ENCODE results near the gene ZMYND15.

The ZMYND15 gene

DNA sequence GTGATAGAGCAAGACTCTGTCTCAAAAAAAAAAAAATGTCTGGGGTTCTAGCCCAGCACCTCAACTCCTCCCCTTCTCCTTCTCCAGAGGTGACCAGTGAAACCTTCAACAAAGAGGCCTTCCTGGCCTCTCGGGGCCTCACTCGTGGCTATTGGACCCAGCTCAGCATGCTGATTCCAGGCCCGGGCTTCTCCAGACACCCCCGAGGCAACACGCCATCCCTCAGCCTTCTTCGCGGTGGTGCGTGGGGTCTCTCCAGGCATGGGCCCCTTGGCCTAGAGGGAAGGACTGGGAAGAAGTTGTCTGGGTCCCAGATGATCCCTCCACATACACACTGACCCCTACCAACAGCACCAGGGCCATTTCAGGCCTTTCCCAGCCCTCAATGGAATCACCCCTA is 3.6 kb downstream of the ZMYND15 start:
- no peak for DNase-seq

DNA sequence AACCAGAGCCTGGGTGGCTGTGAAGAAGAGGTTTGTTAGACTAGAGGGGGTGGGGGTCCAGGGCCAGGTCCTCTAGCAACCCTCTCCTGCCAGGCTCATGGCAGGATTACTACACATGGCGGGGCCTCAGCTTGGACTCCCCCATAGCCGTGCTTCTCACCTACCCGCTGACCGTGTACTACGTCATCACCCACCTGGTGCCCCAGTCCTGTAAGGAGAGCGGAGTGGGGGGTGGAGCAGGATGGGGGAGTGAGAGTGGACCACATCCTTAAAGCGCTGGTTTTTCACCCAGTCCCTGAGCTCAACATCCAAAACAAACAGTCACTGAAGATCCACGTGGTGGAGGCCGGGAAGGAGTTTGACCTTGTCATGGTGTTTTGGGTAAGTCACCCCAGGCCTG is 4.3 kb downstream of the ZMYND15 start:
- no peak for DNase-seq

DNA sequence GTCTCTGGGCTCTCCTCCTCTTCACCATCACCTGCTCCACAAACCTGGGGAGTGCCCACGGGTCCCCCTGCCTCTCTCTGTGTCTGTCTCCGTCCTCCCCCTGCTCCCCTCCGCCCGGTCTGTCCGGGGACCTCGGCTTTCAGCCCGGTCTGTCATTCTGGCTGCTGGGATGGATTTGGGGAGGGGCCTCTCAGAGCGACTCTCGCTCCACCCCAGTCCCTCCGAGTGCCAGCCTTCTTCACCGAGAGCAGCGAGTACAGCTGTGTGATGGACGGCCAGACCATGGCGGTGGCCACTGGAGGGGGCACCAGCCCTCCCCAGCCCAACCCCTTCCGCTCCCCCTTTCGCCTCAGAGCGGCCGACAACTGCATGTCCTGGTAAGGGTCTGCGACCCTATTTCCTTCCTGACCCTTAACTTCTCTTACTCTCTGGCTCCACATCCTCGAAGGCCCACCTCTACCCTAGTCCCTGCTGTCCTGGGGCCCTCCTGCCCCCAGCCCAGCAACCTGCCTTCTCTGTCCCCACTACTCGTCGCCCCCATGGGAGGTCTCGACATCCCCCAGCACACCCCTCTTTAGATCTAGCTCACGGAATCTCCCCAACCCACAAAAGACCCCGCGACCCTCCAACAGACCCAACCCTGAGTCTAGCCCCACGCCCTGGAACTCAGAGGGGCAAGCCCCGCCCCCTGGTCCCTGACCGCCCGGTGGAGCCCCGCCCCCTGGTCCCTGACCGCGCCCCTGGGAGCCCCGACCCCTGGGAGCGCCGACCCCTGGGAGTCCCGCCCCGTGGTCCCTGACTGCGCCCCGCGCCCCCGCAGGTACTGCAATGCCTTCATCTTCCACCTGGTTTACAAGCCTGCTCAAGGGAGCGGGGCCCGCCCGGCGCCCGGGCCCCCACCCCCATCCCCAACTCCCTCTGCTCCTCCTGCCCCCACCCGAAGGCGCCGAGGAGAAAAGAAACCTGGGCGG is 5.7 kb downstream of the ZMYND15 start:
- DNase-seq, result no peak

DNA sequence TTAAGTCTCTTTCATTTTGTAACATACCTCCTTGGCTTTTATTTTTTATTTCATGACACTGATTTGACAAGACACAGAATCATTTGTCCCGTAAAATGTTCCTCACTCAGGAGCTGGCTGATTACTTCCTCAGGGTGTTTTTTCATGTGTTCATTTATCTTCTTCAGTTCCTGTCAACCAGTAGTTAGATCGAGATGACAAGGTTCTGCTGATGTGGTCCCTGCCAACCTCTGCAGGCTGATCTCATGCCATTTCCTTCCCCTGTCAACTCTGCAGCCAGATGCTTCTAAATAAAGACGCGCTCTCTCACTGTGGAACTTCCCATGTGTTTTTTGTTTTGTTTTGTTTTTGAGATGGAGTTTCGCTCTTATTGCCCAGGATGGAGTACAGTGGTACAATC is 8.2 kb downstream of the ZMYND15 start:
- DNase-seq, result no peak

DNA sequence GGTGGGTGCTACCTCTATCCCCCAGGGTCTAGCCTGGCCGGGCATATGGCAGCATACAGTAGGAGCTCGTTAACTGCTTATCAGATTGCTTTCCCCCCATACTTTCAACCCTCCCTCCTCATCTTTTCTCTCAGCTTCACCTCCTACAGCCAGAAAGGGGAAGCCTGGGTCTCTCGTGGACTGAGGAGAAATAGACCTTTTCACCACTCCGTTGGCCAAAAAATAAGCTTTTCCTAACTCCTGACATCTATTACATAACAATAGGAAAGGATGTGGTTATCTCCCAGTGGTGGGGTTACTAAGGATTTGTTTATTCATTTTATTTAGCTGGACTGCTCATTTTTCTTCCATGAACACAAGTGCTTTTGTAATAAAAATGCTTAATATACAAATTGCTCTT is 9.1 kb downstream of the ZMYND15 start:
- no peak for DNase-seq

DNA sequence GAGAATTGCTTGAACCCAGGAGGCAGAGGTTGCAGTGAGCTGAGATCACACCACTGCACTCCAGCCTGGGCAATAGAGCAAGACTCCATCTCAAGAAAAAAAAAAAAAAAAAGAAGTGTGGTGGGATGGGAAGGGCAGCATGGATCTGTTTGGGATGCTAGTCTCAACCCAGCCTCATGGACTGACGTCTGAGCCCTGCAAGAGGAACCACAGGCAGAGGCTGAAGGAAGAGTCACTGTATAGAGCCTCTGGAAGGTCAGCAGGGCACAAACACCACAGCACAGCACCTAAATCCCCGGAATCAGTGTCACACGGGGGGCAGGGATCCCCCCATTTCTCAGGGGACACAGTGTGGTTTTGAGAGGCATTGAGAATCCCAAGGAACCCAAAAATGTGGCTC is 11.0 kb downstream of the ZMYND15 start:
- DNase-seq, result no peak

DNA sequence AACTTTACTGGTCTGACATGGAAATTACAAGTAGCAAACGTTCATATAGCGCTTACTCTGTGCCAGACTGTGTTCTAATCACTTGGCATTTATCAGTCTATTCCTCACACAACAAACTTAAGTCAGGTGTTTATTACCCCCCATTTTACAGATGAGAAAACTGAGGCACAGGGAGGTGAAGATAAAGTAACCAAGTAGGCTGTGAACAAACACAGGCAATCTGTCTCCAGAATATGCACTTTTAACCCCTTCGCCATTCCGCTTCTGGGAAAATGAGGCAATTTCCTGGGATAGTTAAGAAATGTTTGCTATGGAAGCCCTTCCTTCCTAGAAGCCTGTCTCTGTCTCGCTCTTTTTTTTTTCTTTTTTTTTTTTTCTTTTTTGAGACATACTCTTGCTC is 12.3 kb downstream of the ZMYND15 start:
- no peak for DNase-seq

DNA sequence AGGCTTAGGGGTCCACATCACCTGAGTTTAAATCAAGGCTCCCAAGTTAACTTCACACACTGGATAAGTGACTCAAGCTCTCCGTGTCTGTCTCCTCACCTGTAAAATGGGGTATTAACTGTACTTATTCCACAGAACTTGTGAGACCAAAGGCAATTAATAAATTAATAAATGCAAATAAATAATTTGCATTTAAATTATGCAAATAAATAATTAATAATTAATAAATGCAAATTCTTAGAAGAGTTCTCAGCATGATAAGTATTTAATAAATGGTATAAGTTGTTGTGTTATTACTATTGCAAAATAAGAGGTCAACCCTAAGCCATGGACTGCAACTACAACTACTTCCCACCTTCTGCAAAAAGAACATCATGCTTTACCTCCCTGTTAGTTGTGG is 13.8 kb downstream of the ZMYND15 start:
- DNase-seq, result no peak

DNA sequence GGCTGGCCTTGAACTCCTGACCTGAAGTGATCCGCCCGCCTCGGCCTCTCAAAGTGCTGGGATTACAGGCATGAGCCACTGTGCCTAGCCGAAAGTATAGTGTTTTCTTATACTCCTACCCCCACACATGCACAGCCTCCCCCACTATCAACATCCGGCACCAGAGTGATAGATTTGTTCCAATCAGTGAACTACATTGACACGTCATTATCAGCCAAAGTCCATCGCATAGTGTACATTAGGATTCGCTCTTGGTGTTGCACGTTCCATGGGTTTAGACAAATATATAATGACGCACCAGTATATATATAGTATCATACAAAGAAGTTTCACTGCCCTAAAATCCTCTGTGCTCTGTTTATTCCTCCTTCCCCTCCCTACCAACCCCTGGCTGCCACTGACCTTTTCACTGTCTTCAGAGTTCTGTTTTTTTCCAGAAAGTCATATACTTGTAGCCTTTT is 20.2 kb downstream of the ZMYND15 start:
- no peak for DNase-seq

DNA sequence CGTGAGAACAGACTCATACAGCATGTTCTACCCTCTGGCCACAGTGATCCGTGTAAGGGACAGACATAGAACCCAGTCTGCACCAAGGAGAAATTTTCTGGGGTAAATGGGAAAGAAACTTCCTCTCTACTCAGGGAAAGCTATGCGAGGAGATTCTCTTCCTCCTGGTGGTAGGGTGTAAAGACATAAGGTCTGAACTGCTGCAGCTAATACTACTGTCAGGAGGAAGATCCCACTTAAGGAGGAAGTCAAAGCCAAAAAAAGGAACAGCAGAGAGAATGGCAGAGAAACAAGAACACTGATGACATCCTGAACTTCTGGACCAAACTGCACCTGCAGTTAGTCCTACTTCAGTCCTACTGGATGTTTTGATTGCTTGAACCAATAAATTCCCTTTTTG is 25.0 kb downstream of the ZMYND15 start:
- DNase-seq, result no peak

DNA sequence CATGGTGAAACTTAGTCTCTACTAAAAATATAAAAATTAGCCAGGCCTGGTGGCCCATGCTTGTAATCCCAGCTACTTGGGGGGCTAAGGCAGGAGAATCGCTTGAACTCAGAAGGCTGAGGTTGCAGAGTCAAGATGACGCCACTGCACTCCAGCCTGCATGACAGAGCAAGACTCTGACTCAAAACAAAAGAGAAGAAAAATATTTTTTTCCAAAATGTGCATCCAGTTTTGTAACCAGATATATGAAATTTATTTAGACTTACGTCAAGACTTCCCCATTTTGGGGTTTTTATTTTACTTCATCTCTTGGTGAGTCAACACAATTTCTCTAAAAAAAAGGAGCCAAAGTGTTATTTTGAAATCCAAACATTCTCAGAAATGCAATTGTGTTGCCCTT is 26.6 kb downstream of the ZMYND15 start:
- no peak for DNase-seq

DNA sequence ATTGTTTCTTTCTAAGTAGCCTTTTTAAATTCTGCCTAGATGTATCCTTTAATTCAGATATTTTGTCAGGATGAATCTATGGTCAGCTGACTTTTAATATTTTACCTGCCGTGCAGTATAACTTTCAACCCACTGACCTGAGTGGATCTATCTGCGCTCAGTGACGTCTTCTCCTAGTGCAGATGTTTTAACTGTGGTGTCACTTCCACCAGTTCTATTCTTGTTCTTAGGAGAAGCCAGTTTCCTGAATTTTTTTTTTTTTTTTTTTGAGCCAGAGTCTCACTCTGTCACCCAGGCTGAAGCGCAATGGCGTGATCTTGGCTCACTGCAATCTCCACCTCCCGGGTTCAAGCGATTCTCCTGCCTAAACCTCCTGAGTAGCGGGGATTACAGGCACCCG is 27.1 kb downstream of the ZMYND15 start:
- DNase-seq, result no peak

DNA sequence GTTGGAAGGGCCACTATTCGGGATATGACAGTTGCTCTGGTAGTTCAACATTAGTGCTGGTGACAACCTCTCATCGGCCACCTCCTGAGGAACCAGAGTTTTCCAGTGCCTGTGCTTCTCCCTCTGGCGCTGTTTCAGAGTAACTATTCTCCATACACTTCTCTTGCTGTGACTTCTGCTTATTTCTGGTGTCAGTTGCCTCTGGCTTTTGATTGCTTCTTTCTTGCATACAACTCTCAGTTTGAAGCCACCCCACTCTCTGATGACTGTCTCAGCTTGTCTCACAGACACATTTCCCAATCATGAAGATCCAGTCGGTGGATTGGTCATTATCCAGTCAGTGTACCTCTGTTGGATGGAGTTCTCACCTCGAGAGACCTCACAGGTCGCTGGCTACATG is 28.7 kb downstream of the ZMYND15 start:
- no peak for DNase-seq

DNA sequence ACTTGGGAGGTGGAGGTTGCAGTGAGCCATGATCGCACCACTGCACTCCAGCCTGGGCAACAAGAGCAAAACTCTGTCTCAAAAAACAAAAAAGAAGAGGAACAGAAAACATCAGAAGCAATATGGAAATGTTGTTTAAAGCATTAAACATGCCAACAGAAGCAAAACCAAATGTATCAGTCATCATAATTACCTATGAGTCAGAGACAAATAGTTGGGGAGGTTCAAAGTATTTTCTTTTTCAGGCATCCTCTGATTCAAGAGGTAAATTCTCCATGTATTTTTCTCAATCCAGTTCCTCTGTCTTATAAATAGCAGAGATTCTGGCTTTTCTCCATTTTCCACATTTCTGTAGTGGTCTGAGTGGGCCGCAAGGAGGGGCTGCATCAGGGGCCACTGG is 30.0 kb downstream of the ZMYND15 start:
- DNase-seq, result no peak

DNA sequence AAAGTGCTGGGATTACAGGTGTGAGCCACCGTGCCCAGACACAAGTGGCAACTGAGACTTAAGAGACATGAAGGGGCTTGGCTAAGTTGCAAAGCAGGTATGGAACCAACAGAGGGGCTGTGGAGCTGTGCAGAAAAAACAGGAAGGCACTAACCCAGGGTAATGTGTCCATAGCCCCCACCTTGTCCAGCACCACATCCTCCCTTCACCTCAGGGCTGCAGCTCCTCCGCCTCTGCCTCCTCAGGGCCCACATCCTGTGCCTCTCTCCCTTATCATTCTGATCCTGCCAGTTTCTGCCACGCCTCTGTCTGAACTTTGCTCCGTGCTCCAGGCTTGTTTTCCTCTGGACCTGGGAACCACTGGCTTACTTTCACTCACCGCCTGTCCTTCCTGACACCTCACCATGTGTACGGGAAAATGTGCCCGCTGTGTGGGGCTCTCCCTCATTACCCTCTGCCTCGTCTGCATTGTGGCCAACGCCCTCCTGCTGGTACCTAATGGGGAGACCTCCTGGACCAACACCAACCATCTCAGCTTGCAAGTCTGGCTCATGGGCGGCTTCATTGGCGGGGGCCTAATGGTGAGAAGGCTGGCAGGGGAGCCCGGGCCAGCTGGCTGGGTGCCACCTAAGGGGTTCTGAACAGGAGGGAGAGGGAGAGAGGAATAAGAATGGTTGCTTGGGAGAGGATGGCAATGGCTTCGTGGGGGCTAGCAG is 32.0 kb downstream of the ZMYND15 start, which contains the start of gene TM4SF5:
TM4SF5 (plus strand) TSS at position 368 of the 716 bp plus-strand sequence; CDS start at position 405, 37 bp downstream.
- DNase-seq, result no peak

DNA sequence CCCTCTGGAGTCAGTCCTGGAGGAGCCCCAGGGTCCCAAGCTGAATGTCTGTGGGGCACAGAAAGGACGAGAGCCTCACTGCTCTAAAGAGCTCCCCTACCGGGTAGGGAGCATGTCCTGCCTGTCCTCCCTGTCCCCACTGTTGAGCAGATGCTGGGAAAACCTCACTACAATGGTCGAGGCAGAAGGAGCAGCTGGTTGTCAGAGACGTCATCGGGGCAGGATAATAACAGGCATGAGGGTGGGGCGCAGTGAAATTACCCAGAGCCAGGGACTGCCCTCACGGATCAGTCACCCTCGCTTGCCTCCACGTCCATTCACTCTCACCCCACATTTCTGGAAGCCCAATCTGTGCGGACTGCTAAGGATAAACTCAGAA is 32.6 kb downstream of the ZMYND15 start:
- DNase-seq, result no peak

DNA sequence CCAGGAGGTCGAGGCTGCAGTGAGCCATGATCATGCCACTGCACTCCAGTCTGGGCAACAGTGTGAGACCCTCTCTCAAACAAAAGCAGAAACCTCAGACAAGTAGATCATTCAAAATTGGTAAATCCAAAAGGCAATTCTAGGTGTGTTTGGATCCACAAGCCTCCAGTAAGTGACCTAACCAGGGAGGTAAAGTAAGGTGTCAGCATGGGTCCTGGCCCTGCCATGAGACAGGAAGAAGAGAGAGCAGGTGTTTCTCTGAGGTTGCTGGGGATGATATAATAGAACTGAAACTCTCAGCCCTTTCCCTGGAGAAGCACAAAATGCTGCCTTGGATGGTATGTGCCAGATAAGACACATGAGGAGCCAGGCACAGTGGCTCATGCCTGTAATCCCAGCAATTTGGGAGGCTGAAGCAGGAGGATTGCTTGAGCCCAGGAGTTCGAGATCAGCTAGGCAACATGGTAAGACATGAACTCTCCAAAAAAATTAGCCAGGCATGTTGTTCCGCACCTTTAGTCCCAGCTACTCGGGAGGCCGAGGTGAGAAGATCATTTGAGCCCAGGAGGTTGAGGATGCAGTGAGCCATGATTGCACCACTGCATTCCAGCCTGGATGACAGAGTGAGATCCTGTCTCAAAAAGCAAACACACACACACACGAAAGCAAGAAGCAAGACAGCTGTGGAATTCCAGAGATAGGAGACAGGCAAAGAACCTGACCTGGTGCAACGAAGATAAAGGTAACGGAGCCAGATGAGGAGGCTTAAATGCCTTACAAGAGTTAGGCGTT is 38.5 kb downstream of the ZMYND15 start:
- no peak for DNase-seq

DNA sequence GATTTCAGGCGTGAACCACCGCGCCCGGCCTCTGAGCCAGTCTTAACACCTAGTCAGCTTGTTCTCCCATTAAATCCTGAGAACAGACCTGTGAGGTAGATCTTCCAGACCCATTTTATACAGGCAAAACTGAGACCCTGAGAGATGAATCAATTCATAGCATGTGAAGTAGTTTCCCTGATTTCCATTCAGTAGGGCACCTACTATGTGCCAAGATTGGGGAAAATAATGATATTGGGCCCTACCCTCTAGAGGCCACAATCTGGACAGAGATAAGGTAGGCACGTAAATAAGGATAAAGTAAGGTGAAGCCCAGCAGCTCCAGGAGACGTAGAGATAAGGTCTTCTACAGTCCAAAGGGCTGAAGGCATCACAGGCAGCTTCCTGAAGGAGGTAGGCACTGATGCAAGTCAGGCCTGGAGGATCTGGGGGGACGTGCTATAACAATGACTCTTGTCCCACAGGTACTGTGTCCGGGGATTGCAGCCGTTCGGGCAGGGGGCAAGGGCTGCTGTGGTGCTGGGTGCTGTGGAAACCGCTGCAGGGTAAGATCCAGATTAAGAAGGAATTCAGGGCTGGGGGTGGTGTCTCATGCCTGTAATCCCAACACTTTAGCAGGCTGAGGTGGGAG is 40.8 kb downstream of the ZMYND15 start:
- DNase-seq, result no peak

DNA sequence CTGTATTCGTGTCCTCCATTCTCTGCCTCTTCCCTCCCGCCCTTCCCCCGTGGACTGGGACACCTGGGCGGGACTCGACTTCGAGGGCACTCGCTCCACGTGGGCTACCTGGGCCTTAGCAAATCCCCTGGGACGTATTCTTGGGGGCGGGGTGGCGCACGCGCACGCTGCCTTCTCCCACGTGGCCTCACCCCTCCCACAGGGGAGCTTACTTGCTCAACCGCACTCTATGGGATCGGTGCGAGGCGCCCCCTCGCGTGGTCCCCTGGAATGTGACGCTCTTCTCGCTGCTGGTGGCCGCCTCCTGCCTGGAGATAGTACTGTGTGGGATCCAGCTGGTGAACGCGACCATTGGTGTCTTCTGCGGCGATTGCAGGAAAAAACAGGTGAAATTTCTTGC is 43.0 kb downstream of the ZMYND15 start:
- no peak for DNase-seq

DNA sequence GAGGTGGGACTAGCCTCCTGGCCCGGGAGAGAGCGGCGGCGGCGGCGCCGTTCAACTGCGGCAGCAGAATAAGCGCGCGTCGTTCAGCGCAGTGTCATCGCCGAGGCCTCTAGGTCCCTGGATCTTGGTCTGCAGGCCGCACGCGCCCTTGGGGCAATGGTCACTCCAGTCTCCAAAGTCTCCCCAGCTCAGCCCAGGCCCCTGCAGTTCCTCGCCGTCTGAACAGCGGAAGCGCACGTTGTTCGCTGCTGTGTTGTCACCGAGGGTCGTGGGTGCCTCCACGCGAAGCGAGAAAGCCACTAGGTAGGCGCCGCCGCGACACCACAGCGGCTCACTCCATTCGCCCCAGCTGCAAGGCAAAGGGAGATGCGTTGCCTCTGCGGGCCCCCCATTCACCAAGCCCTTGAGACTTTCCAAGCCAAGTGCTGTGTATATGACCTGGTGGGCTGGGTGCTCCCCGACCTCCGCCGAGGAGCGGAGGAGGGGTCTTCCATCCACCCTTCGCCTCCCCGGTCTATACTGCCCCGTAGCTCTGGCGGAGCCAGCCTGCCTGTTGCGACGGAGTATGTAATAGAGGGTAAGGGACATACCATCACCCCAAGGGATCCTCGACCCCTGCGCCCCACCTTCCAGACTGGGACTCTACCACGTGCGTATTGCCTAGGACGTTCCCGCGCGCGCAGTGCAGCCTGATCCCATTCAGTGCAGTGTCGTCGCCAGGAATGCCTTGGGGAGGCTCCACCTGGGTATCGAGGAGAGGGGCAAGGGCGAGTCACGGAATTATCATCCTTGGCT is 45.9 kb downstream of the ZMYND15 start:
- no peak for DNase-seq

DNA sequence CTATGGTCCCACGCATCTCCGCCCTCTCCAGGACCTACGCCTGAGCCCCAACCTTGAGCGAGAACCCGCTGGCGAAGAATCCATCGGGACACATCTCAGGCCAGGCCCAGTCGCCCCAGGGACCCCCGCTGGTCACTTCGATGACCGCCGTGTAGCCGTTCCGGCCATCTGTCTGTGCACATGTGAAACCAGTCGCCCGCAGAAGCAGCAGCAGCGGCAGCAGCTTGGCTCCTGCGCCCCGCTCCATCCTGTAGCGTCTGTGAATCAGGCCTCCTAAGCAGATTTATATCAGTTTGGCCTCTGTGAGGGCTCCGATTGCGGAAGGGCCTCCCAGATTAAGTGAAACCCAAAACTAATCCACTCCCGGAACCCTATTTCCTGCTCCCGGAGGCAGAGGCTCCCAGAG is 46.5 kb downstream of the ZMYND15 start, which contains the start of gene VMO1:
VMO1 (minus strand) TSS at position 259 of the 406 bp plus-strand sequence; CDS start at position 247, 12 bp downstream.
- DNase-seq, result no peak

DNA sequence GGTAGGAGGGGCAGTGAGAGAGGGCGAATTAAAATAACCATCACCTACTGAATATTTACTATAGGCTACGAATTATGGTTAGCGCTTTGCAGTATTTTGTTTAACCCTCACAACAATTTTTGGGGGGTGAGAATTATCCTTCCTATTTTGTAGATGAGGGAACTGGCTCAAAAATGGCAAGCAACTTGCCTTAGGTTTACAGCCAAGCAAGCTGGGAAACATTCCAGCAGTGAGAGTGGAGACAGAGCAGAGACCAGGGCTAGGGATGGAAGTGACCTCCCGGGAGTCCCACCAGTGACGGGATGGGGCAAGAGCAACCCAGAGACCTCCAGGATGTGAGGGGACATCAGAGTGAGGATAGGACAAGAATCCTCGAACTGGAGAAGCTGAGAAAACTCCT is 46.9 kb downstream of the ZMYND15 start:
- DNase-seq, result no peak

All from T-helper 9 cell (primary cell).